Keratinocyte (primary cell): Measurements from ENCODE around the gene ANKMY2. TPM values are rescaled to one million over a fixed set of nuclear protein-coding genes. Genes with fewer than 3 reads are reported as not detected.

Experiments
- DNase-seq: peaks from one replicate; pipeline ENCODE4 v3.0.0-alpha.2; 2011; ENCODE audit warnings: low read depth, missing footprints, low spot score
- FAIRE-seq: peaks from 2 replicates; lab custom pipeline; 2011; peaks lifted over from hg19 to GRCh38; lab: Jason Lieb, UNC
- H2AFZ ChIP-seq: 2 replicates; pipeline ENCODE4 v1.6.0; 2012; ENCODE audit warnings: low read length, control low read depth, inconsistent platforms; ENCODE audit not compliant: control insufficient read depth
- H3K27ac ChIP-seq: 2 replicates; pipeline ENCODE4 v1.5.1; 2011; ENCODE audit warnings: low read length; ENCODE audit not compliant: control insufficient read depth, insufficient read depth
- H3K27me3 ChIP-seq: 3 replicates; pipeline ENCODE4 v1.6.0; 2011; ENCODE audit warnings: low read length; ENCODE audit not compliant: control insufficient read depth, insufficient read depth; ENCODE audit errors: extremely low read depth
- H3K36me3 ChIP-seq, 2 experiments: 2 replicates in 1 of 2; 3 replicates in 1 of 2; pipeline ENCODE4 v1.5.1; 2011; ENCODE audit warnings: low read length in 2 of 2, mild to moderate bottlenecking in 1 of 2; ENCODE audit not compliant: control insufficient read depth in 2 of 2, insufficient read depth in 2 of 2; ENCODE audit errors: extremely low read depth in 1 of 2
- H3K4me1 ChIP-seq: 3 replicates; pipeline ENCODE4 v1.5.1; 2011; ENCODE audit warnings: low read length; ENCODE audit not compliant: control insufficient read depth, insufficient read depth; ENCODE audit errors: extremely low read depth
- H3K4me2 ChIP-seq: 3 replicates; pipeline ENCODE4 v1.6.0; 2011; ENCODE audit warnings: low read depth, low read length; ENCODE audit not compliant: control insufficient read depth, insufficient read depth; ENCODE audit errors: extremely low read depth
- H3K4me3 ChIP-seq, 3 experiments: fragments of 200-600 bp in 1 of 3; sonication (generic) in 1 of 3; 2 replicates in 2 of 3; 3 replicates in 1 of 3; pipeline ENCODE4 v1.5.1; 2011 to 2016; ENCODE audit warnings: low read length in 3 of 3, mild to moderate bottlenecking in 3 of 3, control low read depth in 2 of 3, inconsistent platforms in 1 of 3, low read depth in 1 of 3, mixed read lengths in 1 of 3, mixed run types in 1 of 3, moderate library complexity in 1 of 3; ENCODE audit not compliant: control insufficient read depth in 2 of 3, insufficient read depth in 2 of 3; ENCODE audit errors: extremely low read depth in 1 of 3
- H3K79me2 ChIP-seq: 2 replicates; pipeline ENCODE4 v1.6.0; 2012; ENCODE audit warnings: low read length; ENCODE audit not compliant: control insufficient read depth, insufficient read depth
- H3K9ac ChIP-seq: 3 replicates; pipeline ENCODE4 v1.6.0; 2011; ENCODE audit warnings: low read length; ENCODE audit not compliant: control insufficient read depth, insufficient read depth; ENCODE audit errors: extremely low read depth
- H3K9me1 ChIP-seq: 3 replicates; pipeline ENCODE4 v1.6.0; 2011; ENCODE audit warnings: low read length; ENCODE audit not compliant: control insufficient read depth, insufficient read depth; ENCODE audit errors: extremely low read depth
- H3K9me3 ChIP-seq: 2 replicates; pipeline ENCODE4 v1.5.1; 2012; ENCODE audit warnings: low read depth, low read length; ENCODE audit not compliant: control insufficient read depth
- H4K20me1 ChIP-seq: 3 replicates; pipeline ENCODE4 v1.6.0; 2011; ENCODE audit warnings: low read length; ENCODE audit not compliant: control insufficient read depth, insufficient read depth; ENCODE audit errors: extremely low read depth
- CTCF ChIP-seq, 3 experiments: IDR thresholded peaks in 1 of 3; conservative IDR thresholded peaks in 1 of 3; optimal IDR thresholded peaks in 1 of 3; 2 replicates in 2 of 3; 3 replicates in 1 of 3; pipeline versions ENCODE3 to v1.5.1; 2011; ENCODE audit warnings: low read length in 3 of 3, mild to moderate bottlenecking in 3 of 3, moderate library complexity in 2 of 3, control low read depth in 1 of 3, inconsistent platforms in 1 of 3; ENCODE audit not compliant: insufficient read depth in 2 of 3; ENCODE audit errors: extremely low read depth in 1 of 3
- EZH2 ChIP-seq: IDR thresholded peaks from one replicate; pipeline ENCODE4 v1.6.1; 2012; ENCODE audit warnings: inconsistent platforms, mild to moderate bottlenecking, low read length, moderate library complexity
- dilution Hi-C: fragments of 300-500 bp; cut with MboI; formaldehyde crosslinking; loops from one replicate; pipeline ENCODE4 v1.7.0; 2020; ENCODE audit warnings: low sequenced_read_pairs; ENCODE audit not compliant: extremely low pct_ligation_motif_present
- polyA plus RNA-seq, 5 experiments: library from polyadenylated mRNA; depleted of rRNA in 3 of 5; stranded (reverse) in 3 of 5; stranded (forward) in 1 of 5; unstranded in 1 of 5; fragments of >200 nt; gene quantifications; 1 replicate in 1 of 5; 2 replicates in 3 of 5; 3 replicates in 1 of 5; pipeline versions ENCODE4 v1.2.1 to v1.2.3, GENCODE V29; 2011 to 2012; ENCODE audit warnings: missing spikeins in 2 of 5, low read depth in 1 of 5, low replicate concordance in 1 of 5

ANKMY2 gene
- polyA plus RNA-seq, 1 donor (not counting 4 experiments of a cell fraction or from before 2014, with no cell fraction given): 13.3 TPM

GRCh38 chr7:16644157-16644556 lies 1.4 kb downstream of the ANKMY2 start:
- Histone ChIP-seq H3K4me2 (peak overlapping the region; percentile 96), H3K9me1 (no peaks in the 10 kb centered on the region), H3K9me3 (no peaks in the 10 kb centered on the region), H3K27ac (peak overlapping the region; percentile 4), H3K36me3 (no peaks in the 10 kb centered on the region), H2AFZ (peak overlapping the region; percentile 93), H3K79me2 (peaks cover 45% of the 10 kb centered on the region), H3K27me3 (no peaks in the 10 kb centered on the region), H4K20me1 (peaks cover 6% of the 10 kb centered on the region), H3K4me1 (peaks cover 29% of the 10 kb centered on the region), H3K4me3 (peak overlapping the region; percentile 94 to 99 (median 98)), H3K9ac (peak overlapping the region; percentile 91)
- dilution Hi-C loops: no loop called here
- TF ChIP-seq CTCF (optimal IDR thresholded peaks at IDR 0.05 in 1 of 3, IDR thresholded peaks at IDR 0.05 in 1 of 3, conservative IDR thresholded peaks at IDR 0.05 in 1 of 3; ENCODE audit: extremely low read depth in 1 of 3, insufficient read depth in 2 of 3, low read length in 3 of 3): no peak
- FAIRE-seq (no peak), DNase-seq (no peak)

GRCh38 chr7:16638282-16639280 lies 7.0 kb downstream of the ANKMY2 start:
- no peak overlapping the region for H3K4me2 ChIP-seq
- H3K9me1 ChIP-seq: no peaks in the 10 kb centered on the region
- H3K36me3 ChIP-seq: peaks cover 2 to 3% of the 10 kb centered on the region in 2 experiments
- no peak for DNase-seq
- H2AFZ ChIP-seq: no peak overlapping the region
- H3K27ac ChIP-seq: no peak overlapping the region
- H3K27me3 ChIP-seq: no peaks in the 10 kb centered on the region
- peaks cover 3% of the 10 kb centered on the region for H3K79me2 ChIP-seq
- FAIRE-seq: no peak
- no peak overlapping the region for H3K4me3 ChIP-seq
- TF ChIP-seq EZH2: no peak
- TF ChIP-seq CTCF (optimal IDR thresholded peaks at IDR 0.05 in 1 of 3, IDR thresholded peaks at IDR 0.05 in 1 of 3, conservative IDR thresholded peaks at IDR 0.05 in 1 of 3; ENCODE audit: extremely low read depth in 1 of 3, insufficient read depth in 2 of 3, low read length in 3 of 3): no peak
- no peaks in the 10 kb centered on the region for H4K20me1 ChIP-seq
- dilution Hi-C loops: no loop called here
- no peaks in the 10 kb centered on the region for H3K4me1 ChIP-seq
- H3K9ac ChIP-seq: no peak overlapping the region
- H3K9me3 ChIP-seq: no peaks in the 10 kb centered on the region
